ENCODE measurements around the gene MSLN. TPM values are rescaled to one million over a fixed set of nuclear protein-coding genes. Genes with fewer than 3 reads are reported as not detected.

MSLN gene
- total RNA-seq, 1 donor from 2014 or later: 0.50 TPM

DNA sequence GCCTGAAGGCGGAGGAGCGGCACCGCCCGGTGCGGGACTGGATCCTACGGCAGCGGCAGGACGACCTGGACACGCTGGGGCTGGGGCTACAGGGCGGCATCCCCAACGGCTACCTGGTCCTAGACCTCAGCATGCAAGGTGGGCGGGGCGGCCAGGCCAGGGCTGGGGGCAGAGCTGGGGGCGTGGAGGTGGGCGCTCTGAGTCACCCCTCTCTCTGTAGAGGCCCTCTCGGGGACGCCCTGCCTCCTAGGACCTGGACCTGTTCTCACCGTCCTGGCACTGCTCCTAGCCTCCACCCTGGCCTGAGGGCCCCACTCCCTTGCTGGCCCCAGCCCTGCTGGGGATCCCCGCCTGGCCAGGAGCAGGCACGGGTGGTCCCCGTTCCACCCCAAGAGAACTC lies 7.9 kb downstream of the MSLN start:
- TF ChIP-seq, protein P1, sequence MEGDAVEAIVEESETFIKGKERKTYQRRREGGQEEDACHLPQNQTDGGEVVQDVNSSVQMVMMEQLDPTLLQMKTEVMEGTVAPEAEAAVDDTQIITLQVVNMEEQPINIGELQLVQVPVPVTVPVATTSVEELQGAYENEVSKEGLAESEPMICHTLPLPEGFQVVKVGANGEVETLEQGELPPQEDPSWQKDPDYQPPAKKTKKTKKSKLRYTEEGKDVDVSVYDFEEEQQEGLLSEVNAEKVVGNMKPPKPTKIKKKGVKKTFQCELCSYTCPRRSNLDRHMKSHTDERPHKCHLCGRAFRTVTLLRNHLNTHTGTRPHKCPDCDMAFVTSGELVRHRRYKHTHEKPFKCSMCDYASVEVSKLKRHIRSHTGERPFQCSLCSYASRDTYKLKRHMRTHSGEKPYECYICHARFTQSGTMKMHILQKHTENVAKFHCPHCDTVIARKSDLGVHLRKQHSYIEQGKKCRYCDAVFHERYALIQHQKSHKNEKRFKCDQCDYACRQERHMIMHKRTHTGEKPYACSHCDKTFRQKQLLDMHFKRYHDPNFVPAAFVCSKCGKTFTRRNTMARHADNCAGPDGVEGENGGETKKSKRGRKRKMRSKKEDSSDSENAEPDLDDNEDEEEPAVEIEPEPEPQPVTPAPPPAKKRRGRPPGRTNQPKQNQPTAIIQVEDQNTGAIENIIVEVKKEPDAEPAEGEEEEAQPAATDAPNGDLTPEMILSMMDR (IDR thresholded peaks at IDR 0.05; ENCODE audit: unreplicated experiment): no peak
- Mint-ChIP-seq H3K4me3 (ENCODE audit: low read depth) (no peak overlapping the region), H3K36me3 (ENCODE audit: insufficient read depth) (no peaks in the 10 kb centered on the region), H3K9me3 (ENCODE audit: low read depth) (no peaks in the 10 kb centered on the region), H3K27me3 (no peaks in the 10 kb centered on the region), H3K4me1 (ENCODE audit: low read depth) (no peaks in the 10 kb centered on the region), H3K27ac (no peak overlapping the region)
- DNase-seq (ENCODE audit: low spot score, unreplicated experiment): no peak

DNA sequence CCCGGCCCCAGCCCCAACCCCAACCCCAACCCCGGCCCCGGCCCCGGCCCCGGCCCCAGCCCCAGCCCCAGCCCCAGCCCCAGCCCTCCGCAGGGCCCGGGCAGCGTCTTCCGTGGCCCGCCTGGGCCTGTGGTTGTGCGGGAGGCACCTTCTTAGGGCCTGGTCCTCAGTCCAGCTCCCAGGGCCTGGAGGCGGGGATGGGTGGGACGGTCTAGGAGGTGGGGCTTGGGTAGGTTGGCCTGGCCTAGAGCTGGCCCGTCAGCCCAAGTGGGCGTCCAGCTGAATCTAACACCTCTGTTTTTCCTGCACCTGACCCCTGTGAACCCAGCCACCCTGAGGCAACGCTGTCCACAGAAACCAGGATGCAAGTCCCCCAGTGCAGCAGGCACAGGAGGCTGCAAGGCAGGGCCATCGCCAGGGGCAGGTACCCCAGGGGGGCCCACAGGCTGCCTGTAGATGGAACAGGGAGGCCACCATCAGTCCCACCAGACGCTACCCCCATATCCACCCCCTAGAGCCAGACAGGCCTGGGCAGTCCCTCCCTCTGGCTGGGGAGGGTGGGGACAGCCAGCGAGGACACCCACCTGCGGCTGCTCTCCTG lies 8.8 kb downstream of the MSLN start:
- H3K4me1 Mint-ChIP-seq (ENCODE audit: low read depth): no peaks in the 10 kb centered on the region
- no peaks in the 10 kb centered on the region for H3K36me3 Mint-ChIP-seq (ENCODE audit: insufficient read depth)
- no peaks in the 10 kb centered on the region for H3K27me3 Mint-ChIP-seq
- no peaks in the 10 kb centered on the region for H3K9me3 Mint-ChIP-seq (ENCODE audit: low read depth)
- TF ChIP-seq, protein P1 (IDR thresholded peaks at IDR 0.05; ENCODE audit: unreplicated experiment): no peak
- DNase-seq (ENCODE audit: low spot score, unreplicated experiment): no peak
- no peak overlapping the region for H3K4me3 Mint-ChIP-seq (ENCODE audit: low read depth)
- H3K27ac Mint-ChIP-seq: no peak overlapping the region

DNA sequence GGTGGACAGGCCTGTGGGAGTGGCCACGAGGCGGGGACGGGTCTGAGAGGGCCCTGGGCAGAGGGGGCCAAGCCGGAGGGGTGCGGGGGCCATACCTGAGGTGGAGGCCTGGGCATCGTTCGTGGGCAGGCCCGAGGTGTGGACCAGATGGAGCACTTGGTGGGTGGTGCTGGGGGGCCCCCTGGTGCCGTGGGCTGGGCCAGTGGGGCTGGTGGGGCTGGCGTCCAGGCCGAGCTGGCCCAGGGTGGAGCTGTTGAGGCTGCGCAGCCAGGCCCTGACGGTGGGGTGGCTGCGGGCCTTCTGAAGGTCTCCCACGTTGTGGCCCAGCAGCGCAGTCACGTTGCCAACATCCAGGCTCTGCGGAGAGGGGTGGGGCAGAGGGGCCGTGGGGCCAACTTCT lies 9.4 kb downstream of the MSLN start:
- Mint-ChIP-seq H3K4me1 (ENCODE audit: low read depth) (no peaks in the 10 kb centered on the region), H3K4me3 (ENCODE audit: low read depth) (no peak overlapping the region), H3K9me3 (ENCODE audit: low read depth) (no peaks in the 10 kb centered on the region), H3K36me3 (ENCODE audit: insufficient read depth) (no peaks in the 10 kb centered on the region), H3K27ac (no peak overlapping the region), H3K27me3 (no peaks in the 10 kb centered on the region)
- TF ChIP-seq, protein P1 (IDR thresholded peaks at IDR 0.05; ENCODE audit: unreplicated experiment): no peak
- DNase-seq (ENCODE audit: low spot score, unreplicated experiment): no peak

DNA sequence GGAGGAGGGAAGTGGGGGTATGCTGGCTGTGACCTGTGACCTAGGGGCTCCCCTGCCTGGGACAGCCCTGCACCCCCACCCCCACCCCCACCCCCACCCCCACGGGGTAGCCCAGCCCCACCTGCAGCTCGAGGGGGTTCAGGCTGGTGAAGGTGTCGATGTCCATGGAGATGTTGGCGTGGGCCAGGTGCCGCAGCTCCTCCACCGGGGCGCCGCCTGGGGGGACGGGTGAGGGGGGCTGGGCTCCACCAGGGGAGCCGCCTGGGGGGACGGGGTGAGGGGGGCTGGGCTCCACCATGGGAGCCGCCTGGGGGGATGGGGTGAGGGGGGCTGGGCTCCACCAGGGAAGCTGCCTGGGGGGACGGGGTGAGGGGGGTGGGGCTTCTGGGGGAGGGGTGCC lies 9.9 kb downstream of the MSLN start:
- Mint-ChIP-seq H3K4me3 (ENCODE audit: low read depth) (no peak overlapping the region), H3K4me1 (ENCODE audit: low read depth) (no peaks in the 10 kb centered on the region), H3K9me3 (ENCODE audit: low read depth) (no peaks in the 10 kb centered on the region), H3K27me3 (no peaks in the 10 kb centered on the region), H3K27ac (no peak overlapping the region), H3K36me3 (ENCODE audit: insufficient read depth) (no peaks in the 10 kb centered on the region)
- TF ChIP-seq, protein P1 (IDR thresholded peaks at IDR 0.05; ENCODE audit: unreplicated experiment): no peak
- DNase-seq (ENCODE audit: low spot score, unreplicated experiment): no peak

DNA sequence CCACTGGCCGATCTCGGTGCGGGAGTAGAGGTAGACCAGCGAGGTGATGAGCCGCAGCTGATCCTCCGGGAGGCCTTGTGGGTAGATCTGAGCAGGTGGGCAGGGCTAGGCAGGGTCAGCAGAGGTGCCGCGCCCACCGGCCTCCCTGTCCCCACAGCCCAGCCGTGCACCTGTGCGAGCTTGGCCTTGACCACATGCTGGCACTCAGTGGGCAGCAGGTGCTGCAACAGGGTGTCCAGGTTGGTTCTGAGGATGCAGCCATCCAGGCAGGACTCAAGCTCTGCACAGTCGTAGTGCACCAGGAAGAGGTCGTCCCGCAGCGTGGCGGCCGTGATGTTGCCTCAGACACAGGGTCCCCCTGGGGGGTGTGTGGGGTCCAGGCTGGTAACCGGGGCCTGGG lies 12.4 kb downstream of the MSLN start:
- DNase-seq (ENCODE audit: low spot score, unreplicated experiment): no peak
- Mint-ChIP-seq H3K4me3 (ENCODE audit: low read depth) (no peak overlapping the region), H3K36me3 (ENCODE audit: insufficient read depth) (no peaks in the 10 kb centered on the region), H3K27ac (no peak overlapping the region), H3K9me3 (ENCODE audit: low read depth) (no peaks in the 10 kb centered on the region), H3K4me1 (ENCODE audit: low read depth) (no peaks in the 10 kb centered on the region), H3K27me3 (peaks cover 4% of the 10 kb centered on the region)
- TF ChIP-seq, protein P1 (IDR thresholded peaks at IDR 0.05; ENCODE audit: unreplicated experiment): no peak

Data from progenitor cell of endocrine pancreas (in vitro differentiated cells).